Sigmoid colon (tissue), 7 donors: ENCODE results near the gene MAN2A2. TPM values are rescaled to one million over a fixed set of nuclear protein-coding genes. Genes with fewer than 3 reads are reported as not detected.

Source experiments
- DNase-seq: peaks from one replicate; pipeline ENCODE4 v3.0.0-alpha.2; 2019
- H3K27ac ChIP-seq, 4 donors: fragments of 200-600 bp; sonication (generic); one replicate each; pipeline ENCODE4 v1.5.1; 2016 to 2019; ENCODE audit warnings: mild to moderate bottlenecking in 1 of 4
- H3K27me3 ChIP-seq, 3 donors: fragments of 200-600 bp; sonication (generic); one replicate each; pipeline ENCODE4 v1.5.1; 2019; ENCODE audit warnings: mild to moderate bottlenecking in 1 of 3
- H3K36me3 ChIP-seq, 4 donors: fragments of 200-600 bp; sonication (generic); one replicate each; pipeline ENCODE4 v1.5.1; 2016 to 2019
- H3K4me1 ChIP-seq, 4 donors: fragments of 200-600 bp; sonication (generic); one replicate each; pipeline ENCODE4 v1.5.1; 2017 to 2019
- H3K4me3 ChIP-seq, 4 donors: fragments of 200-600 bp; sonication (generic); one replicate each; pipeline ENCODE4 v1.5.1; 2017 to 2019; ENCODE audit warnings: mild to moderate bottlenecking in 2 of 4, moderate library complexity in 1 of 4
- H3K9me3 ChIP-seq, 4 donors: fragments of 200-600 bp in 3 of 4; sonication (generic) in 3 of 4; one replicate each; pipeline versions ENCODE4 v1.5.1 to v1.6.1; 2013 to 2019
- EP300 ChIP-seq, 4 donors: sonication (generic); formaldehyde crosslinking; IDR thresholded peaks; one replicate each; pipeline ENCODE4 v1.6.1; 2017; ENCODE audit warnings: antibody characterized with exemption in 4 of 4
- POLR2A ChIP-seq, 2 donors: fragments of 450-650 bp; IDR thresholded peaks; one replicate each; pipeline ENCODE4 v1.6.1; 2016; ENCODE audit warnings: antibody characterized with exemption in 2 of 2, mild to moderate bottlenecking in 2 of 2, moderate library complexity in 2 of 2
- POLR2AphosphoS5 ChIP-seq, 4 donors: sonication (generic); formaldehyde crosslinking; IDR thresholded peaks; one replicate each; pipeline ENCODE4 v1.6.1; 2017; ENCODE audit warnings: antibody characterized with exemption in 4 of 4
- WGBS, 2 donors: extraction: QIAGEN DNeasy Blood & Tissue Kit; methylation state at CpG; one replicate each; pipeline ENCODE4 v1.1.7; 2013; 5-methylcytosine and 5-hydroxymethylcytosine counted together
- intact Hi-C: fragments of 100-400 bp; cut with DNase I; formaldehyde crosslinking; loops from one replicate; pipeline ENCODE4 v1.15.1; 2023
- polyA plus RNA-seq, 3 donors: library from polyadenylated mRNA; stranded (reverse); fragments of 200-250 nt; gene quantifications; one replicate each; pipeline ENCODE4 v1.2.3, GENCODE V29; 2013
- total RNA-seq, 4 donors: library from RNA; depleted of rRNA; stranded (reverse); fragments of >200 nt; gene quantifications; one replicate each; pipeline ENCODE4 v1.1.0, GENCODE V29; 2016
- TF ChIP-seq, protein P1 (sequence below), 4 experiments: fragments of 450-650 bp in 3 of 4; fragments of 200-600 bp in 1 of 4; IDR thresholded peaks; one replicate each; pipeline ENCODE4 v1.5.1; 2016 to 2019; ENCODE audit warnings: antibody characterized with exemption in 4 of 4, mild to moderate bottlenecking in 3 of 4, moderate library complexity in 2 of 4
- donor health status: healthy with polysubstance abuse.
- donor health status: Bipolar disorder and iron deficiency.
- donor health status: healthy.

MAN2A2 gene
- total and polyA plus RNA-seq, 7 donors: 3.7 to 57.6 (median 31.0) TPM

DNA sequence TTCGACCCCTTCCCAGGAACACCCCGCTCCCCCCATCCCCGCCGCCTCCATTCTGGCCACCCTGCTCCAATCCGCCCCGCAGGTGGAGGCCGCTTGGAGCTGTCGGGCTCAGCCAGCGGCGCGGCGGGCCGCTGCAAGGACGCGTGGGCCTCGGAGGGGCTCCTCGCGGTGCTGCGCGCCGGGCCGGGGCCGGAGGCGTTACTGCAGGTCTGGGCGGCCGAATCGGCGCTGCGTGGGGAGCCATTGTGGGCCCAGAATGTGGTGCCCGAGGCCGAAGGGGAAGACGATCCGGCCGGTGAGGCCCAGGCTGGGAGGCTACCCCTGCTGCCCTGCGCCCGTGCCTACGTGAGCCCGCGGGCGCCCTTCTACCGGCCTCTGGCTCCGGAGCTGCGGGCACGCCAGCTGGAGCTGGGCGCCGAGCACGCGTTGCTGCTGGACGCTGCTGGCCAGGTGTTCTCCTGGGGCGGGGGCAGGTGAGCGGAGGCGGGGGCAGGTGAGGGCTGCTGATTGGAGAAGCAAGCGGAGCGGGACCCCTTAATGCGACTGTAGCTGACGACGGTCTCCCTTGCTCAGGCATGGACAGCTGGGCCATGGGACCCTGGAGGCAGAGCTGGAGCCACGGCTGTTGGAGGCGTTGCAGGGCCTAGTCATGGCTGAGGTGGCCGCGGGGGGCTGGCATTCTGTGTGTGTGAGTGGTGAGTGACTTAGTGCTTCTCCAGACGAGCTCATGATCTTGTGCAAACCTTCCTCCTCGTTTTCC is 54.1 kb downstream of the MAN2A2 start:
- TF ChIP-seq POLR2AphosphoS5 (IDR thresholded peaks at IDR 0.05) (no peak), POLR2A (IDR thresholded peaks at IDR 0.05) (no peak)
- H3K27me3 ChIP-seq: no peaks in the 10 kb centered on the region
- H3K36me3 ChIP-seq: peaks cover 10 to 35% (median 24%) of the 10 kb centered on the region in 4 donors
- H3K4me1 ChIP-seq: peaks cover 0 to 56% (median 49%) of the 10 kb centered on the region in 4 donors
- DNase-seq: no peak
- intact Hi-C loops: loop anchor here (2.0 to 5.0 kb wide), 2 partner anchors 38 to 315 kb away; partner anchors contain the start of gene PRC1
- peak overlapping the region; percentile 78 to 86 (median 81) for H3K27ac ChIP-seq
- H3K4me3 ChIP-seq: peak overlapping the region; percentile 50 to 77 (median 62)
- no peaks in the 10 kb centered on the region for H3K9me3 ChIP-seq
- WGBS, 2 donors: 18 to 53% methylated on average over 63 of the region's 63 CpGs

GRCh38 chr15:90957791-90958190 is 54.7 kb downstream of the MAN2A2 start:
- no peak for DNase-seq
- H3K9me3 ChIP-seq: no peaks in the 10 kb centered on the region

GRCh38 chr15:90959028-90959595 is 56.0 kb downstream of the MAN2A2 start:
- H3K36me3 ChIP-seq: peaks cover 3 to 32% (median 20%) of the 10 kb centered on the region in 4 donors
- peak overlapping the region; percentile 56 to 69 (median 68) for H3K27ac ChIP-seq
- no peak overlapping the region for H3K4me3 ChIP-seq
- DNase-seq: no peak
- WGBS, 2 donors: 87 to 89% methylated on average over 8 of the region's 8 CpGs
- peaks cover 0 to 56% (median 49%) of the 10 kb centered on the region in 4 donors for H3K4me1 ChIP-seq
- no peaks in the 10 kb centered on the region for H3K9me3 ChIP-seq
- TF ChIP-seq, protein P1, sequence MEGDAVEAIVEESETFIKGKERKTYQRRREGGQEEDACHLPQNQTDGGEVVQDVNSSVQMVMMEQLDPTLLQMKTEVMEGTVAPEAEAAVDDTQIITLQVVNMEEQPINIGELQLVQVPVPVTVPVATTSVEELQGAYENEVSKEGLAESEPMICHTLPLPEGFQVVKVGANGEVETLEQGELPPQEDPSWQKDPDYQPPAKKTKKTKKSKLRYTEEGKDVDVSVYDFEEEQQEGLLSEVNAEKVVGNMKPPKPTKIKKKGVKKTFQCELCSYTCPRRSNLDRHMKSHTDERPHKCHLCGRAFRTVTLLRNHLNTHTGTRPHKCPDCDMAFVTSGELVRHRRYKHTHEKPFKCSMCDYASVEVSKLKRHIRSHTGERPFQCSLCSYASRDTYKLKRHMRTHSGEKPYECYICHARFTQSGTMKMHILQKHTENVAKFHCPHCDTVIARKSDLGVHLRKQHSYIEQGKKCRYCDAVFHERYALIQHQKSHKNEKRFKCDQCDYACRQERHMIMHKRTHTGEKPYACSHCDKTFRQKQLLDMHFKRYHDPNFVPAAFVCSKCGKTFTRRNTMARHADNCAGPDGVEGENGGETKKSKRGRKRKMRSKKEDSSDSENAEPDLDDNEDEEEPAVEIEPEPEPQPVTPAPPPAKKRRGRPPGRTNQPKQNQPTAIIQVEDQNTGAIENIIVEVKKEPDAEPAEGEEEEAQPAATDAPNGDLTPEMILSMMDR (IDR thresholded peaks at IDR 0.05): no peak
- TF ChIP-seq EP300 (IDR thresholded peaks at IDR 0.05): no peak
- intact Hi-C loops: loop anchor here (5.0 kb wide), 1 partner anchor 313 kb away; no protein-coding TSS in a partner anchor
- H3K27me3 ChIP-seq: no peaks in the 10 kb centered on the region

More at GRCh38 chr15:90957791-90958190, 54.7 kb downstream of the MAN2A2 start:
- Histone ChIP-seq H3K36me3 (peaks cover 6 to 31% (median 23%) of the 10 kb centered on the region in 4 donors), H3K27ac (peak overlapping the region; percentile 78 to 86 (median 81)), H3K4me1 (peaks cover 0 to 56% (median 49%) of the 10 kb centered on the region in 4 donors), H3K27me3 (no peaks in the 10 kb centered on the region), H3K4me3 (peak overlapping the region in 3 of 4 donors; percentile 56 to 77 (median 68))
- 83 to 89% methylated on average over 6 of the region's 6 CpGs for WGBS, 2 donors
- TF ChIP-seq EP300 (IDR thresholded peaks at IDR 0.05) (no peak), POLR2A (IDR thresholded peaks at IDR 0.05) (no peak), POLR2AphosphoS5 (IDR thresholded peaks at IDR 0.05) (no peak)
- TF ChIP-seq, protein P1 (IDR thresholded peaks at IDR 0.05): no peak
- intact Hi-C loops: loop anchor here (2.0 to 5.0 kb wide), 2 partner anchors 37 to 315 kb away; partner anchors contain the start of gene PRC1

DNA sequence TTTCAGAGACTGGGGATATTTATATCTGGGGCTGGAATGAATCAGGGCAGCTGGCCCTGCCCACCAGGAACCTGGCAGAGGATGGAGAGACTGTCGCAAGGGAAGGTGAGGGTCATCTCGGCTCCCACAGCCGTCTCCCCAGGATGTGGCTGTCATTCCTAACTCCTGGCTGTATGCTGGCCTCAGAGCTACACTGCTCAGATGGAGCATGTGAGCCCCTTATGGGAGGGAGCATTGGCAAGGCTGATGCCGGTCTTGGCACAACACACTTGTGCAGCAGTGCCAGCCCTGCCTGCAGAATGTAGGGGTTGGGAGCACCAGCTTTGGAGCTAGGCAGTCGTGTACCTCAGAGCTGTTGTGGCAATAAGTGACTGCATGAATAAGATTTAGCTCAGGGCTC is 56.8 kb downstream of the MAN2A2 start:
- DNase-seq: peak; percentile 90
- Histone ChIP-seq H3K27ac (peak overlapping the region; percentile 56 to 69 (median 68)), H3K9me3 (no peaks in the 10 kb centered on the region), H3K4me3 (no peak overlapping the region), H3K36me3 (peaks cover 3 to 35% (median 20%) of the 10 kb centered on the region in 4 donors), H3K4me1 (peaks cover 0 to 52% (median 45%) of the 10 kb centered on the region in 4 donors), H3K27me3 (no peaks in the 10 kb centered on the region)
- TF ChIP-seq POLR2AphosphoS5 (IDR thresholded peaks at IDR 0.05) (peak in 3 of 4 donors; percentile 24 to 43 (median 26)), EP300 (IDR thresholded peaks at IDR 0.05) (no peak)
- WGBS, 2 donors: 87 to 92% methylated on average over 5 of the region's 5 CpGs
- intact Hi-C loops: loop anchor here (5.0 kb wide), 1 partner anchor 312 kb away; no protein-coding TSS in a partner anchor

- TF ChIP-seq POLR2A (IDR thresholded peaks at IDR 0.05) (no peak), EP300 (IDR thresholded peaks at IDR 0.05) (no peak), POLR2AphosphoS5 (IDR thresholded peaks at IDR 0.05) (no peak)
- TF ChIP-seq, protein P1 (IDR thresholded peaks at IDR 0.05): no peak
- Histone ChIP-seq H3K36me3 (peaks cover 3 to 37% (median 20%) of the 10 kb centered on the region in 4 donors), H3K4me1 (peaks cover 0 to 47% (median 41%) of the 10 kb centered on the region in 4 donors), H3K4me3 (no peak overlapping the region), H3K27me3 (no peaks in the 10 kb centered on the region), H3K9me3 (no peaks in the 10 kb centered on the region), H3K27ac (peak overlapping the region; percentile 56 to 69 (median 68))
- intact Hi-C loops: no loop called here
- 91 to 93% methylated on average over 20 of the region's 20 CpGs for WGBS, 2 donors
- no peak for DNase-seq
These were observed 57.4 kb downstream of the MAN2A2 start for GRCh38 chr15:90960298-90961091.
